ENCODE data around the gene RPRML.
A peak's percentile ranks its signal among the peaks of the same experiment; 100 is the strongest.
"Not testable (repeated sequence)": the region's sequence is repeated elsewhere in the genome, so short reads cannot be mapped to it uniquely, and the experiment has no call there.

The RPRML gene

DNA sequence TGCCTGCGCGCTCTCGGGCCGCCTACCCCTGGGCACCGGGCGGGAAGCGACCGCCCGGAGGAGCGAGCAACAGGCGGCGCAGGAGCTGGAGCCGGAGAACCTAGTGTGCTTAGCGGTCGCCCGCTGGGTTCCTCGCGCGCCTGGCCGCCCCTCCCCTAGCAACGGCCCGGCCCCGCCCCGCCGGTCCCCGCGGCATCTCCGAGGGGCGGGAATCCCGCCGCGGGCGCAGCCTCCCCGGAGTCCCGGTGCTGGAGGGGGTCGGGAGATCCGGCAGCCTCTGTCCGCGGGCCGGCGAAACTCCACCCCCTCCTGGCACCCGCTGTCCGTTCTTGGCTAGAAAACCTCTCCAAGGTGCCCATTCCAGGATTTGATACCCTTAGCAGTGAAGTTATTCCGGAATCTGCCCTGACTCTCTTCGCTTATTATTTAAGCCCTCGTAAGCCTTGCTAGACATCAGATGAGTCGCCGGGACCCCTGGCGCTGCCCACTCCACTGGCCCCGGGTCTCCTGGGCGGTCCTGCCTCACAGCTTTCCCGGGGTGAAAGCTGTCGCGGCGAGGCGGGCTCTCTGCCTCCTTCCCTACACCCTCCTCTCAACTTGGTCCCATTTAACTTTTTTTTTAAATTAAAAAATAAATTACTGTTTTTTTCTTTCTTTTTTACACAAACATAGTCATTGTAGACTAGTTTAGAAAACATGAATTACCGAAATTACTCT lies at the start of gene RPRML:
Gene RPRML (minus strand): TSS at position 107 of the 717 bp plus-strand sequence. CDS start 246 bp downstream, outside the sequence.
- H3K9me3 ChIP-seq (ENCODE audit: control insufficient read depth in 2 of 2, low read length in 2 of 2), result no peaks in the 10 kb centered on the region
- H3K4me3 ChIP-seq (ENCODE audit: low read length in 2 of 2), result peak within 1 kb of the TSS; percentile 58 to 59
- no peak within 1 kb of the TSS for H3K27ac ChIP-seq (ENCODE audit: low read depth in 2 of 2, low read length in 2 of 2)
- peak within 1 kb of the TSS in 1 of 2 donors; percentile 10 for H3K9ac ChIP-seq (ENCODE audit: low read depth in 1 of 2, low read length in 2 of 2)
- peaks cover 8 to 21% of the 10 kb centered on the region in 2 donors for H3K4me1 ChIP-seq (ENCODE audit: control insufficient read depth in 2 of 2, insufficient read depth in 2 of 2, low read length in 2 of 2)
- H3K27me3 ChIP-seq (ENCODE audit: control insufficient read depth in 2 of 2, insufficient read depth in 2 of 2, low read length in 2 of 2), result peaks cover 15 to 22% of the 10 kb centered on the region in 2 donors
- H3K36me3 ChIP-seq (ENCODE audit: control insufficient read depth in 2 of 2, insufficient read depth in 2 of 2, low read length in 2 of 2), result no peaks in the 10 kb centered on the region

- H3K36me3 ChIP-seq (ENCODE audit: control insufficient read depth in 2 of 2, insufficient read depth in 2 of 2, low read length in 2 of 2); H3K4me3 ChIP-seq (ENCODE audit: low read length in 2 of 2); H3K4me1 ChIP-seq (ENCODE audit: control insufficient read depth in 2 of 2, insufficient read depth in 2 of 2, low read length in 2 of 2); H3K27ac ChIP-seq (ENCODE audit: low read depth in 2 of 2, low read length in 2 of 2); H3K9ac ChIP-seq (ENCODE audit: low read depth in 1 of 2, low read length in 2 of 2); H3K27me3 ChIP-seq (ENCODE audit: control insufficient read depth in 2 of 2, insufficient read depth in 2 of 2, low read length in 2 of 2); H3K9me3 ChIP-seq (ENCODE audit: control insufficient read depth in 2 of 2, low read length in 2 of 2): not testable (repeated sequence)
These were observed 37.9 kb upstream of the RPRML start for GRCh38 chr17:47016966-47017365.

GRCh38 chr17:47013341-47013740 lies 34.3 kb upstream of the RPRML start:
- no peak overlapping the region for H3K9ac ChIP-seq (ENCODE audit: low read depth in 1 of 2, low read length in 2 of 2)
- no peaks in the 10 kb centered on the region for H3K36me3 ChIP-seq (ENCODE audit: control insufficient read depth in 2 of 2, insufficient read depth in 2 of 2, low read length in 2 of 2)
- no peak overlapping the region for H3K4me3 ChIP-seq (ENCODE audit: low read length in 2 of 2)
- H3K4me1 ChIP-seq (ENCODE audit: control insufficient read depth in 2 of 2, insufficient read depth in 2 of 2, low read length in 2 of 2), result no peaks in the 10 kb centered on the region
- H3K27ac ChIP-seq (ENCODE audit: low read depth in 2 of 2, low read length in 2 of 2), result no peak overlapping the region
- no peaks in the 10 kb centered on the region for H3K27me3 ChIP-seq (ENCODE audit: control insufficient read depth in 2 of 2, insufficient read depth in 2 of 2, low read length in 2 of 2)
- no peaks in the 10 kb centered on the region for H3K9me3 ChIP-seq (ENCODE audit: control insufficient read depth in 2 of 2, low read length in 2 of 2)

- no peaks in the 10 kb centered on the region for H3K9me3 ChIP-seq (ENCODE audit: control insufficient read depth in 2 of 2, low read length in 2 of 2)
- no peaks in the 10 kb centered on the region for H3K27me3 ChIP-seq (ENCODE audit: control insufficient read depth in 2 of 2, insufficient read depth in 2 of 2, low read length in 2 of 2)
- no peak overlapping the region for H3K4me3 ChIP-seq (ENCODE audit: low read length in 2 of 2)
- no peak overlapping the region for H3K9ac ChIP-seq (ENCODE audit: low read depth in 1 of 2, low read length in 2 of 2)
- no peaks in the 10 kb centered on the region for H3K4me1 ChIP-seq (ENCODE audit: control insufficient read depth in 2 of 2, insufficient read depth in 2 of 2, low read length in 2 of 2)
- no peak overlapping the region for H3K27ac ChIP-seq (ENCODE audit: low read depth in 2 of 2, low read length in 2 of 2)
- H3K36me3 ChIP-seq (ENCODE audit: control insufficient read depth in 2 of 2, insufficient read depth in 2 of 2, low read length in 2 of 2), result no peaks in the 10 kb centered on the region
These were observed 33.4 kb upstream of the RPRML start for GRCh38 chr17:47012457-47012856.

GRCh38 chr17:47009759-47010594 lies 30.9 kb upstream of the RPRML start:
- Histone ChIP-seq H3K9ac (ENCODE audit: low read depth in 1 of 2, low read length in 2 of 2) (no peak overlapping the region), H3K27me3 (ENCODE audit: control insufficient read depth in 2 of 2, insufficient read depth in 2 of 2, low read length in 2 of 2) (no peaks in the 10 kb centered on the region), H3K27ac (ENCODE audit: low read depth in 2 of 2, low read length in 2 of 2) (no peak overlapping the region)

GRCh38 chr17:47004906-47005305 lies 25.9 kb upstream of the RPRML start:
- Histone ChIP-seq H3K4me3 (ENCODE audit: low read length in 2 of 2) (no peak overlapping the region), H3K9ac (ENCODE audit: low read depth in 1 of 2, low read length in 2 of 2) (no peak overlapping the region), H3K36me3 (ENCODE audit: control insufficient read depth in 2 of 2, insufficient read depth in 2 of 2, low read length in 2 of 2) (no peaks in the 10 kb centered on the region), H3K9me3 (ENCODE audit: control insufficient read depth in 2 of 2, low read length in 2 of 2) (no peaks in the 10 kb centered on the region), H3K27ac (ENCODE audit: low read depth in 2 of 2, low read length in 2 of 2) (no peak overlapping the region), H3K27me3 (ENCODE audit: control insufficient read depth in 2 of 2, insufficient read depth in 2 of 2, low read length in 2 of 2) (no peaks in the 10 kb centered on the region), H3K4me1 (ENCODE audit: control insufficient read depth in 2 of 2, insufficient read depth in 2 of 2, low read length in 2 of 2) (no peaks in the 10 kb centered on the region)

More at GRCh38 chr17:47009759-47010594, 30.9 kb upstream of the RPRML start:
- Histone ChIP-seq H3K36me3 (ENCODE audit: control insufficient read depth in 2 of 2, insufficient read depth in 2 of 2, low read length in 2 of 2) (no peaks in the 10 kb centered on the region), H3K9me3 (ENCODE audit: control insufficient read depth in 2 of 2, low read length in 2 of 2) (no peaks in the 10 kb centered on the region), H3K4me3 (ENCODE audit: low read length in 2 of 2) (no peak overlapping the region), H3K4me1 (ENCODE audit: control insufficient read depth in 2 of 2, insufficient read depth in 2 of 2, low read length in 2 of 2) (no peaks in the 10 kb centered on the region)

DNA sequence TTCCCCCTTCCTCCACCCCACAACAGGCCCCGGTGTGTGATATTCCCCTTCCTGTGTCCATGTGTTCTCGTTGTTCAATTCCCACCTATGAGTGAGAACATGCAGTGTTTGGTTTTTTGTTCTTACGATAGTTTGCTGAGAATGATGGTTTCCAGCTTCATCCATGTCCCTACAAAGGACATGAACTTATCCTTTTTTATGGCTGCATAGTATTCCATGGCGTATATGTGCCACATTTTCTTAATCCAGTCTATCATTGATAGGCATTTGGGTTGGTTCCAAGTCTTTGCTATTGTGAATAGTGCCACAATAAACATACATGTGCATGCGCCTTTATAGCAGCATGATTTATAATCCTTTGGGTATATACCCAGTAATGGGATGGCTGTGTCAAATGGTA lies 24.8 kb upstream of the RPRML start:
- H3K27me3 ChIP-seq (ENCODE audit: control insufficient read depth in 2 of 2, insufficient read depth in 2 of 2, low read length in 2 of 2); H3K4me3 ChIP-seq (ENCODE audit: low read length in 2 of 2); H3K36me3 ChIP-seq (ENCODE audit: control insufficient read depth in 2 of 2, insufficient read depth in 2 of 2, low read length in 2 of 2); H3K27ac ChIP-seq (ENCODE audit: low read depth in 2 of 2, low read length in 2 of 2); H3K9me3 ChIP-seq (ENCODE audit: control insufficient read depth in 2 of 2, low read length in 2 of 2); H3K9ac ChIP-seq (ENCODE audit: low read depth in 1 of 2, low read length in 2 of 2); H3K4me1 ChIP-seq (ENCODE audit: control insufficient read depth in 2 of 2, insufficient read depth in 2 of 2, low read length in 2 of 2): not testable (repeated sequence)

GRCh38 chr17:46995841-46996571 lies 17.0 kb upstream of the RPRML start:
- Histone ChIP-seq H3K36me3 (ENCODE audit: control insufficient read depth in 2 of 2, insufficient read depth in 2 of 2, low read length in 2 of 2) (no peaks in the 10 kb centered on the region), H3K4me3 (ENCODE audit: low read length in 2 of 2) (no peak overlapping the region), H3K4me1 (ENCODE audit: control insufficient read depth in 2 of 2, insufficient read depth in 2 of 2, low read length in 2 of 2) (no peaks in the 10 kb centered on the region), H3K27me3 (ENCODE audit: control insufficient read depth in 2 of 2, insufficient read depth in 2 of 2, low read length in 2 of 2) (no peaks in the 10 kb centered on the region), H3K9me3 (ENCODE audit: control insufficient read depth in 2 of 2, low read length in 2 of 2) (no peaks in the 10 kb centered on the region), H3K9ac (ENCODE audit: low read depth in 1 of 2, low read length in 2 of 2) (no peak overlapping the region), H3K27ac (ENCODE audit: low read depth in 2 of 2, low read length in 2 of 2) (no peak overlapping the region)

- no peak overlapping the region for H3K4me3 ChIP-seq (ENCODE audit: low read length in 2 of 2)
- H3K4me1 ChIP-seq (ENCODE audit: control insufficient read depth in 2 of 2, insufficient read depth in 2 of 2, low read length in 2 of 2), result no peaks in the 10 kb centered on the region
- H3K9me3 ChIP-seq (ENCODE audit: control insufficient read depth in 2 of 2, low read length in 2 of 2), result no peaks in the 10 kb centered on the region
- no peak overlapping the region for H3K27ac ChIP-seq (ENCODE audit: low read depth in 2 of 2, low read length in 2 of 2)
- no peaks in the 10 kb centered on the region for H3K36me3 ChIP-seq (ENCODE audit: control insufficient read depth in 2 of 2, insufficient read depth in 2 of 2, low read length in 2 of 2)
- H3K27me3 ChIP-seq (ENCODE audit: control insufficient read depth in 2 of 2, insufficient read depth in 2 of 2, low read length in 2 of 2), result no peaks in the 10 kb centered on the region
- H3K9ac ChIP-seq (ENCODE audit: low read depth in 1 of 2, low read length in 2 of 2), result no peak overlapping the region
These were observed 15.9 kb upstream of the RPRML start for GRCh38 chr17:46994993-46995392.

GRCh38 chr17:46991617-46992016 lies 12.6 kb upstream of the RPRML start:
- no peaks in the 10 kb centered on the region for H3K36me3 ChIP-seq (ENCODE audit: control insufficient read depth in 2 of 2, insufficient read depth in 2 of 2, low read length in 2 of 2)
- H3K27me3 ChIP-seq (ENCODE audit: control insufficient read depth in 2 of 2, insufficient read depth in 2 of 2, low read length in 2 of 2), result no peaks in the 10 kb centered on the region
- H3K9ac ChIP-seq (ENCODE audit: low read depth in 1 of 2, low read length in 2 of 2), result no peak overlapping the region
- no peaks in the 10 kb centered on the region for H3K4me1 ChIP-seq (ENCODE audit: control insufficient read depth in 2 of 2, insufficient read depth in 2 of 2, low read length in 2 of 2)
- no peak overlapping the region for H3K4me3 ChIP-seq (ENCODE audit: low read length in 2 of 2)
- no peaks in the 10 kb centered on the region for H3K9me3 ChIP-seq (ENCODE audit: control insufficient read depth in 2 of 2, low read length in 2 of 2)
- H3K27ac ChIP-seq (ENCODE audit: low read depth in 2 of 2, low read length in 2 of 2), result no peak overlapping the region

All from mucosa of rectum (tissue), 2 donors.